ENCODE results near the gene DCC. TPM values are rescaled to one million over a fixed set of nuclear protein-coding genes. Genes with fewer than 3 reads are reported as not detected.

DCC gene
- total RNA-seq, 4 donors from 2014 or later = 0.27 to 2.5 TPM; not detected in 2

- H3K27ac ChIP-seq = no peak overlapping the region
- no peaks in the 10 kb centered on the region for H3K27me3 ChIP-seq
- H3K9me3 ChIP-seq = no peaks in the 10 kb centered on the region
- DNase-seq = no peak
- intact Hi-C loops (cut with DNase I; ENCODE audit: low total_unique reads) = no loop called here
- H3K4me3 ChIP-seq = no peak overlapping the region
- no peaks in the 10 kb centered on the region for H3K4me1 ChIP-seq
- WGBS, 2 donors (ENCODE audit: low coverage in 1 of 2) = 74 to 82% methylated on average over 3 of the region's 3 CpGs
- in situ Hi-C loops (cut with MboI; ENCODE audit: low pct_ligation_motif_present in 1 of 4, low pct_unique_long_range_greater_than_20kb in 1 of 4, low sequenced_read_pairs in 3 of 4) = no loop called here
- TF ChIP-seq EP300 (IDR thresholded peaks at IDR 0.05; ENCODE audit: low read depth) (no peak), POLR2A (IDR thresholded peaks at IDR 0.05) (no peak), POLR2AphosphoS5 (IDR thresholded peaks at IDR 0.05) (no peak)
- TF ChIP-seq, protein P1, sequence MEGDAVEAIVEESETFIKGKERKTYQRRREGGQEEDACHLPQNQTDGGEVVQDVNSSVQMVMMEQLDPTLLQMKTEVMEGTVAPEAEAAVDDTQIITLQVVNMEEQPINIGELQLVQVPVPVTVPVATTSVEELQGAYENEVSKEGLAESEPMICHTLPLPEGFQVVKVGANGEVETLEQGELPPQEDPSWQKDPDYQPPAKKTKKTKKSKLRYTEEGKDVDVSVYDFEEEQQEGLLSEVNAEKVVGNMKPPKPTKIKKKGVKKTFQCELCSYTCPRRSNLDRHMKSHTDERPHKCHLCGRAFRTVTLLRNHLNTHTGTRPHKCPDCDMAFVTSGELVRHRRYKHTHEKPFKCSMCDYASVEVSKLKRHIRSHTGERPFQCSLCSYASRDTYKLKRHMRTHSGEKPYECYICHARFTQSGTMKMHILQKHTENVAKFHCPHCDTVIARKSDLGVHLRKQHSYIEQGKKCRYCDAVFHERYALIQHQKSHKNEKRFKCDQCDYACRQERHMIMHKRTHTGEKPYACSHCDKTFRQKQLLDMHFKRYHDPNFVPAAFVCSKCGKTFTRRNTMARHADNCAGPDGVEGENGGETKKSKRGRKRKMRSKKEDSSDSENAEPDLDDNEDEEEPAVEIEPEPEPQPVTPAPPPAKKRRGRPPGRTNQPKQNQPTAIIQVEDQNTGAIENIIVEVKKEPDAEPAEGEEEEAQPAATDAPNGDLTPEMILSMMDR (IDR thresholded peaks at IDR 0.05) = no peak
- H3K36me3 ChIP-seq = no peaks in the 10 kb centered on the region
Observed at GRCh38 chr18:52605345-52605744, 265.3 kb downstream of the DCC start.

- TF ChIP-seq EP300 (IDR thresholded peaks at IDR 0.05; ENCODE audit: low read depth) = no peak
- TF ChIP-seq POLR2A (IDR thresholded peaks at IDR 0.05) = no peak
- no peak for TF ChIP-seq POLR2AphosphoS5 (IDR thresholded peaks at IDR 0.05)
- TF ChIP-seq, protein P1 (IDR thresholded peaks at IDR 0.05) = no peak
- Histone ChIP-seq H3K9me3 (no peaks in the 10 kb centered on the region), H3K4me1 (no peaks in the 10 kb centered on the region), H3K27ac (no peak overlapping the region), H3K4me3 (no peak overlapping the region), H3K27me3 (no peaks in the 10 kb centered on the region), H3K36me3 (no peaks in the 10 kb centered on the region)
- DNase-seq = no peak
- in situ Hi-C loops (cut with MboI; ENCODE audit: low pct_ligation_motif_present in 1 of 4, low pct_unique_long_range_greater_than_20kb in 1 of 4, low sequenced_read_pairs in 3 of 4) (no loop called here), intact Hi-C loops (cut with DNase I; ENCODE audit: low total_unique reads) (no loop called here)
- 92 to 93% methylated on average over 2 of the region's 2 CpGs for WGBS, 2 donors (ENCODE audit: low coverage in 1 of 2)
Observed at GRCh38 chr18:52607985-52608384, 268.0 kb downstream of the DCC start.

- H3K9me3 ChIP-seq = no peaks in the 10 kb centered on the region
- no peak overlapping the region for H3K4me3 ChIP-seq
- TF ChIP-seq POLR2AphosphoS5 (IDR thresholded peaks at IDR 0.05) (no peak), POLR2A (IDR thresholded peaks at IDR 0.05) (no peak)
- TF ChIP-seq, protein P1 (IDR thresholded peaks at IDR 0.05) = no peak
- no peaks in the 10 kb centered on the region for H3K27me3 ChIP-seq
- WGBS, 2 donors (ENCODE audit: low coverage in 1 of 2) = 71 to 73% methylated on average over 3 of the region's 3 CpGs
- H3K4me1 ChIP-seq = no peaks in the 10 kb centered on the region
- H3K27ac ChIP-seq = no peak overlapping the region
- in situ Hi-C loops (cut with MboI; ENCODE audit: low pct_ligation_motif_present in 1 of 4, low pct_unique_long_range_greater_than_20kb in 1 of 4, low sequenced_read_pairs in 3 of 4) (no loop called here), intact Hi-C loops (cut with DNase I; ENCODE audit: low total_unique reads) (no loop called here)
- no peak for DNase-seq
- no peaks in the 10 kb centered on the region for H3K36me3 ChIP-seq
Observed at GRCh38 chr18:52610451-52611115, 270.6 kb downstream of the DCC start.

DNA sequence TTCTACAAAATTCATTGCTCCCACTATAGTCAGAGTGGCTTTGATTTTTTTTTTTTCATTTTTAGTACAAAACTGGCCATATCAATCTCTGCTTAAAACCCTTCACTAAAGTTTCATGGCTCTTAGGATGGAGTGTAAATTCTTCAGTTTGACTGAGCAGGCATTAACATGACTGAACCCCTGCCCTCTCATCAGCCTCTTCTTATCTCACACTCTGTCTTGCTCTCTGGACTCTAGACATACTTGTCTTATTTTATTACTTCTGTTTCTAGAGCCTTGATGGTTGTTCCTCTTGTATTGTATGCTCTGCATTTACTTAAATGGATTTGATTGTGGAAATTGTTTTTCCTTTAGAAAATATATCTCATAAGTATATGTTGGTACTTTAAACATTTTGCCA lies 272.4 kb downstream of the DCC start:
- H3K36me3 ChIP-seq = no peaks in the 10 kb centered on the region
- no peak for DNase-seq
- H3K27ac ChIP-seq = no peak overlapping the region
- TF ChIP-seq EP300 (IDR thresholded peaks at IDR 0.05; ENCODE audit: low read depth) (no peak), POLR2A (IDR thresholded peaks at IDR 0.05) (no peak), POLR2AphosphoS5 (IDR thresholded peaks at IDR 0.05) (no peak)
- TF ChIP-seq, protein P1 (IDR thresholded peaks at IDR 0.05) = no peak
- H3K4me1 ChIP-seq = no peaks in the 10 kb centered on the region
- in situ Hi-C loops (cut with MboI; ENCODE audit: low pct_ligation_motif_present in 1 of 4, low pct_unique_long_range_greater_than_20kb in 1 of 4, low sequenced_read_pairs in 3 of 4) = no loop called here
- H3K4me3 ChIP-seq = no peak overlapping the region
- intact Hi-C loops (cut with DNase I; ENCODE audit: low total_unique reads) = no loop called here
- H3K9me3 ChIP-seq = no peaks in the 10 kb centered on the region
- H3K27me3 ChIP-seq = no peaks in the 10 kb centered on the region

All from transverse colon (tissue), 4 donors.